Measurements from ENCODE around the gene MYO3A.

GRCh38 chr10:26212511-26212910, 278.5 kb downstream of the MYO3A start:
- TF ChIP-seq CTCF (IDR thresholded peaks at IDR 0.05), result no peak
- TF ChIP-seq POLR2A (IDR thresholded peaks at IDR 0.05), result no peak

All from breast epithelium (tissue), 3 donors.